22Rv1 (cell line): Measurements from ENCODE around the gene IFIT1B.
"Not testable (repeated sequence)": the region's sequence is repeated elsewhere in the genome, so short reads cannot be mapped to it uniquely, and the experiment has no call there.

Source experiments
- ZFX ChIP-seq: fragments of 450-650 bp; IDR thresholded peaks from 2 replicates; pipeline ENCODE4 v1.6.1; 2017; ENCODE audit warnings: antibody characterized with exemption, borderline replicate concordance
- TF ChIP-seq, protein P1 (sequence below): fragments of 450-650 bp; IDR thresholded peaks from 2 replicates; pipeline ENCODE4 v1.5.1; 2017; ENCODE audit warnings: mild to moderate bottlenecking

DNA sequence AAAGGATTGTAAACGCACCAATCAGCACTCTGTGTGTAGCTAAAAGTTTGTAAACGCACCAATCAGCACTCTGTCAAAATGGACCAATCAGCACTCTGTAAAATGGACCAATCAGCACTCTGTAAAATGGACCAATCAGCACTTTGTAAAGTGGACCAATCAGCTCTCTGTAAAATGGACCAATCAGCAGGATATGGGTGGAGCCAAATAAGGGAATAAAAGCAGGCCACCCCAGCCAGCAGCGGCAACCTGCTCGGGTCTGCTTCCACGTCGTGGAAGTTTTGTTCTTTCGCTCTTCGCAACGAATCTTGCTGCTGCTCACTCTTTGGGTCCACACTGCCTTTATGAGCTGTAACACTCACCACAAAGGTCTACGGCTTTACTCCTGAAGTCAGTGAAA lies 34.4 kb downstream of the IFIT1B start:
- TF ChIP-seq, protein P1, sequence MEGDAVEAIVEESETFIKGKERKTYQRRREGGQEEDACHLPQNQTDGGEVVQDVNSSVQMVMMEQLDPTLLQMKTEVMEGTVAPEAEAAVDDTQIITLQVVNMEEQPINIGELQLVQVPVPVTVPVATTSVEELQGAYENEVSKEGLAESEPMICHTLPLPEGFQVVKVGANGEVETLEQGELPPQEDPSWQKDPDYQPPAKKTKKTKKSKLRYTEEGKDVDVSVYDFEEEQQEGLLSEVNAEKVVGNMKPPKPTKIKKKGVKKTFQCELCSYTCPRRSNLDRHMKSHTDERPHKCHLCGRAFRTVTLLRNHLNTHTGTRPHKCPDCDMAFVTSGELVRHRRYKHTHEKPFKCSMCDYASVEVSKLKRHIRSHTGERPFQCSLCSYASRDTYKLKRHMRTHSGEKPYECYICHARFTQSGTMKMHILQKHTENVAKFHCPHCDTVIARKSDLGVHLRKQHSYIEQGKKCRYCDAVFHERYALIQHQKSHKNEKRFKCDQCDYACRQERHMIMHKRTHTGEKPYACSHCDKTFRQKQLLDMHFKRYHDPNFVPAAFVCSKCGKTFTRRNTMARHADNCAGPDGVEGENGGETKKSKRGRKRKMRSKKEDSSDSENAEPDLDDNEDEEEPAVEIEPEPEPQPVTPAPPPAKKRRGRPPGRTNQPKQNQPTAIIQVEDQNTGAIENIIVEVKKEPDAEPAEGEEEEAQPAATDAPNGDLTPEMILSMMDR: not testable (repeated sequence)
- TF ChIP-seq ZFX: not testable (repeated sequence)
